ENCODE results near the gene MYBPC3. TPM values are rescaled to one million over a fixed set of nuclear protein-coding genes. Genes with fewer than 3 reads are reported as not detected.

Gene MYBPC3
- polyA plus RNA-seq, 2 of the 4 experiments (the other 2 are of a cell fraction): 0.05 to 0.06 TPM

- FAIRE-seq: no peak
- ChIA-PET POLR2A (no interaction called here), CTCF (interaction anchor here (0.7 to 6.0 kb wide), 6 partner anchors 9 to 466 kb away, joined by 3 to 96 read pairs (median 4); partner anchors contain the start of gene SLC39A13)
These were observed 17.2 kb upstream of the MYBPC3 start for GRCh38 chr11:47369676-47370075.

GRCh38 chr11:47366020-47366490 lies 13.6 kb upstream of the MYBPC3 start:
- ATAC-seq: no peak
- Histone ChIP-seq H3K4me1 (no peaks in the 10 kb centered on the region), H3K4me2 (no peak overlapping the region), H3K9me3 (no peaks in the 10 kb centered on the region), H3K4me3 (no peak overlapping the region), H3K27ac (no peak overlapping the region)
- TF ChIP-seq ZNF302 (CRISPR knock-in tag; IDR thresholded peaks at IDR 0.05) (no peak), PBX3 (IDR thresholded peaks at IDR 0.05) (no peak), ZSCAN20 (CRISPR knock-in tag; IDR thresholded peaks at IDR 0.05) (no peak), HES2 (IDR thresholded peaks at IDR 0.05) (no peak), E2F6 (IDR thresholded peaks at IDR 0.05; ENCODE audit: borderline replicate concordance, low read depth) (no peak), BHLHE40 (IDR thresholded peaks at IDR 0.05; ENCODE audit: low read depth, low read length) (no peak), SREBF2 (IDR thresholded peaks at IDR 0.05) (no peak), CTCF (IDR thresholded peaks at IDR 0.05) (no peak), HEYL (CRISPR knock-in tag; IDR thresholded peaks at IDR 0.05) (no peak), NR3C1 (IDR thresholded peaks at IDR 0.05) (no peak), GATA3 (IDR thresholded peaks at IDR 0.05; ENCODE audit: borderline replicate concordance) (no peak), RARB (CRISPR knock-in tag; IDR thresholded peaks at IDR 0.05) (no peak), MAX (IDR thresholded peaks at IDR 0.05) (no peak), JUNB (IDR thresholded peaks at IDR 0.05) (no peak), EHF (CRISPR knock-in tag; IDR thresholded peaks at IDR 0.05) (no peak), TFCP2L1 (CRISPR knock-in tag; IDR thresholded peaks at IDR 0.05) (no peak), BCL3 (IDR thresholded peaks at IDR 0.05) (no peak), ESRRA (IDR thresholded peaks at IDR 0.05; ENCODE audit: borderline replicate concordance, low read length) (no peak), KDM5A (IDR thresholded peaks at IDR 0.05) (no peak)
- POLR2A ChIA-PET: interaction anchor here (0.6 kb wide), 1 partner anchor 98 kb away, joined by 13 read pairs; no protein-coding TSS in a partner anchor
- WGBS (ENCODE audit: missing lambda C conversion rate): 80% methylated on average over 1 of the region's 1 CpG
- CTCF ChIA-PET: no interaction called here
- DNase-seq (ENCODE audit: low read depth in 1 of 2, low spot score in 1 of 2): no peak
- no peak for FAIRE-seq

More at GRCh38 chr11:47369676-47370075, 17.2 kb upstream of the MYBPC3 start:
- Histone ChIP-seq H3K27ac (no peak overlapping the region), H3K4me2 (no peak overlapping the region), H3K4me3 (no peak overlapping the region), H3K4me1 (peaks cover 8% of the 10 kb centered on the region), H3K9me3 (no peaks in the 10 kb centered on the region)
- no peak for ATAC-seq
- DNase-seq (ENCODE audit: low read depth in 1 of 2, low spot score in 1 of 2): no peak
- TF ChIP-seq CBX2 (IDR thresholded peaks at IDR 0.05; ENCODE audit: borderline replicate concordance, low read depth) (no peak), FOSL2 (IDR thresholded peaks at IDR 0.05) (no peak), FOSL2 (CRISPR knock-in tag; IDR thresholded peaks at IDR 0.05) (no peak), HES2 (IDR thresholded peaks at IDR 0.05) (no peak), NFE2L2 (conservative IDR thresholded peaks at IDR 0.05; ENCODE audit: low read length) (no peak), BCL3 (IDR thresholded peaks at IDR 0.05) (no peak), CHD2 (IDR thresholded peaks at IDR 0.05; ENCODE audit: low read length, partially characterized antibody) (no peak)
- 31% methylated on average over 3 of the region's 3 CpGs for WGBS (ENCODE audit: missing lambda C conversion rate)
